GM23338 (cell line): ENCODE measurements around the gene AKNA.

Experiments
- CREB1 ChIP-seq: fragments of 250-450 bp; sonication (Bioruptor Pico); IDR thresholded peaks from 2 replicates; pipeline ENCODE4 v1.5.0; 2020; ENCODE audit warnings: low read depth, mild to moderate bottlenecking, moderate library complexity
- CTCF ChIP-seq, 2 experiments: fragments of 200-600 bp in 1 of 2; sonication (generic) in 1 of 2; conservative IDR thresholded peaks; 2 replicates each; pipeline versions ENCODE4 v1.5.1 to v1.6.1; 2016 to 2017; ENCODE audit warnings: antibody characterized with exemption in 2 of 2, low read depth in 2 of 2, mild to moderate bottlenecking in 2 of 2, moderate library complexity in 1 of 2
- ETS1 ChIP-seq: IDR thresholded peaks from 2 replicates; pipeline ENCODE4 v1.6.1; 2016; ENCODE audit warnings: antibody characterized with exemption
- EZH2 ChIP-seq: fragments of 200-600 bp; sonication (generic); IDR thresholded peaks from one replicate; pipeline ENCODE4 v1.8.0; 2017; ENCODE audit warnings: antibody characterized with exemption, mild to moderate bottlenecking, low read depth; ENCODE audit not compliant: unreplicated experiment
- EZH2phosphoT487 ChIP-seq: fragments of 200-600 bp; sonication (generic); IDR thresholded peaks from one replicate; pipeline ENCODE4 v1.8.1; 2018; ENCODE audit warnings: antibody characterized with exemption; ENCODE audit not compliant: unreplicated experiment
- POLR2AphosphoS5 ChIP-seq: IDR thresholded peaks from 2 replicates; pipeline ENCODE4 v1.6.1; 2016; ENCODE audit warnings: antibody characterized with exemption, low read depth
- TF ChIP-seq, protein P1 (sequence below): IDR thresholded peaks from one replicate; pipeline ENCODE4 v1.6.1; 2018; ENCODE audit warnings: antibody characterized with exemption; ENCODE audit not compliant: unreplicated experiment

DNA sequence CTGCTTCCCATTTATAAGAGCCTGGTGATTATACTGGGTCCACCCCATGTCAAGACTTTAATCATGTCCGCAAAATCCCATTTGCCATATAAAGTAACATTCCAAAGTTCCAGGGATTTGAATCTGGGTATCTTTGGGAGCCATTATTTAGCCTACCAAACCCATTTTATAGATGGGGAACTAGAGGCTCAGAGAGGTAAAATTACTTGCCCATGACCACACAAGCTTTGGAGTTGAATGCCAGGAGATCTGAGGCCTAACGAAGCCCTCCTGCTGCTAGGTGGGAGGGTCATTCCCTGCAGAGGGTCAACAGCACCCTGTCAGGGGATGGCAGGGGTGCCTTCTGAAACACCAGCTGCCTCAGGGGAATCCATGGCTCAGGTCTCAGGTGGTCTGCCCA lies 13.0 kb upstream of the AKNA start:
- no peak for TF ChIP-seq EZH2
- TF ChIP-seq CTCF (conservative IDR thresholded peaks at IDR 0.05; ENCODE audit: low read depth in 2 of 2) = no peak
- no peak for TF ChIP-seq POLR2AphosphoS5
- TF ChIP-seq, protein P1, sequence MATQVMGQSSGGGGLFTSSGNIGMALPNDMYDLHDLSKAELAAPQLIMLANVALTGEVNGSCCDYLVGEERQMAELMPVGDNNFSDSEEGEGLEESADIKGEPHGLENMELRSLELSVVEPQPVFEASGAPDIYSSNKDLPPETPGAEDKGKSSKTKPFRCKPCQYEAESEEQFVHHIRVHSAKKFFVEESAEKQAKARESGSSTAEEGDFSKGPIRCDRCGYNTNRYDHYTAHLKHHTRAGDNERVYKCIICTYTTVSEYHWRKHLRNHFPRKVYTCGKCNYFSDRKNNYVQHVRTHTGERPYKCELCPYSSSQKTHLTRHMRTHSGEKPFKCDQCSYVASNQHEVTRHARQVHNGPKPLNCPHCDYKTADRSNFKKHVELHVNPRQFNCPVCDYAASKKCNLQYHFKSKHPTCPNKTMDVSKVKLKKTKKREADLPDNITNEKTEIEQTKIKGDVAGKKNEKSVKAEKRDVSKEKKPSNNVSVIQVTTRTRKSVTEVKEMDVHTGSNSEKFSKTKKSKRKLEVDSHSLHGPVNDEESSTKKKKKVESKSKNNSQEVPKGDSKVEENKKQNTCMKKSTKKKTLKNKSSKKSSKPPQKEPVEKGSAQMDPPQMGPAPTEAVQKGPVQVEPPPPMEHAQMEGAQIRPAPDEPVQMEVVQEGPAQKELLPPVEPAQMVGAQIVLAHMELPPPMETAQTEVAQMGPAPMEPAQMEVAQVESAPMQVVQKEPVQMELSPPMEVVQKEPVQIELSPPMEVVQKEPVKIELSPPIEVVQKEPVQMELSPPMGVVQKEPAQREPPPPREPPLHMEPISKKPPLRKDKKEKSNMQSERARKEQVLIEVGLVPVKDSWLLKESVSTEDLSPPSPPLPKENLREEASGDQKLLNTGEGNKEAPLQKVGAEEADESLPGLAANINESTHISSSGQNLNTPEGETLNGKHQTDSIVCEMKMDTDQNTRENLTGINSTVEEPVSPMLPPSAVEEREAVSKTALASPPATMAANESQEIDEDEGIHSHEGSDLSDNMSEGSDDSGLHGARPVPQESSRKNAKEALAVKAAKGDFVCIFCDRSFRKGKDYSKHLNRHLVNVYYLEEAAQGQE = no peak
- TF ChIP-seq EZH2phosphoT487 = no peak
- no peak for TF ChIP-seq ETS1
- TF ChIP-seq CREB1 (CRISPR knock-in tag) = no peak
